DMS153 (cell line): ENCODE data around the gene ZNF281.
"Not testable (repeated sequence)": the region's sequence is repeated elsewhere in the genome, so short reads cannot be mapped to it uniquely, and the experiment has no call there.

ENCODE experiments used
- DNase-seq: peaks from one replicate; lab custom pipeline; 2025; lab: John Stamatoyannopoulos, UW

ZNF281 gene

DNA sequence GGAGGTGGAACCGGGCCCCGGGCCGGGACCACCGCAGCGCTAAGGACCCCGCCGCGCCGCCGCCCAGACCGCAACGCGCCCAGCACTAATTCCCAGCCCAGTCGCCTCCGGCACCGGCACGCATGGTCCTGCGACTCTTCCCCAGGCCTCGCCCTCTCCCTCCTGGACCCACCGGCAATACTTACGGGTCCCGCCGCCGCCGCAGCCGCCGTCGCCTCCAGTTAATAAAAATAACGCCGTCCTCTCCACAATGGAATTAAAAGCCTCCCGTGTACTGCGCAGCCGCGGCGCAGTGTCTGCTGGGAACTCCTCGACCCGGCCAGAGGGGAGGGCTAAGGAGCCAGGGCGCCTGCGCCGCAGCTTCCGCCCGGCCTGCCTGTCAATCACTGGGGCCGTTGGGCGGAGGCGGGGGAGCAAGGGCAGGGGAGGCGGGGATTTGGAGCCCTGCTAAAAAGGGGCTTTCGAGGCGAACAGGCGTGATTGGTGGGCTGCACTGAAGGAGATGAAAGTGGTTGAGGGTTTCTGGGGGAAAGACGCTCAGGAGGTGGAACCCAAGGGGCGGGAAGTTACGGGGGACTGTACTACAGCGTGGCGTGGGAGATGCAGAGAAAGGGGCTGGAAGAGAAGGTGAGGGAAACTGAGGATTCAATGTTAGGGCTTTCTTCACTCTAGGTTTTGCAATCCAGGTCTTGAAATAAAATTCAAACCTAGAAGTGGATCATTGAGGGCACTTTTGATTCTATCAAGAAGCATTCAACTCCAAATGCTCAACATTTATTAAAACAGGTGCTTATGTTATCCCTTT, at the start of gene ZNF281:
Gene ZNF281, minus strand, starts transcription at position 276 of the 805 bp plus-strand sequence. CDS start 331 bp downstream, outside the sequence.
- DNase-seq = peak; percentile 91

- DNase-seq = no peak
Observed at GRCh38 chr1:200458780-200459179, 48.9 kb upstream of the ZNF281 start.

- no peak for DNase-seq
Observed at GRCh38 chr1:200457810-200458209, 48.0 kb upstream of the ZNF281 start.

- no peak for DNase-seq
Observed at GRCh38 chr1:200454425-200454824, 44.6 kb upstream of the ZNF281 start.

GRCh38 chr1:200453553-200453905, 43.7 kb upstream of the ZNF281 start:
- no peak for DNase-seq

DNA sequence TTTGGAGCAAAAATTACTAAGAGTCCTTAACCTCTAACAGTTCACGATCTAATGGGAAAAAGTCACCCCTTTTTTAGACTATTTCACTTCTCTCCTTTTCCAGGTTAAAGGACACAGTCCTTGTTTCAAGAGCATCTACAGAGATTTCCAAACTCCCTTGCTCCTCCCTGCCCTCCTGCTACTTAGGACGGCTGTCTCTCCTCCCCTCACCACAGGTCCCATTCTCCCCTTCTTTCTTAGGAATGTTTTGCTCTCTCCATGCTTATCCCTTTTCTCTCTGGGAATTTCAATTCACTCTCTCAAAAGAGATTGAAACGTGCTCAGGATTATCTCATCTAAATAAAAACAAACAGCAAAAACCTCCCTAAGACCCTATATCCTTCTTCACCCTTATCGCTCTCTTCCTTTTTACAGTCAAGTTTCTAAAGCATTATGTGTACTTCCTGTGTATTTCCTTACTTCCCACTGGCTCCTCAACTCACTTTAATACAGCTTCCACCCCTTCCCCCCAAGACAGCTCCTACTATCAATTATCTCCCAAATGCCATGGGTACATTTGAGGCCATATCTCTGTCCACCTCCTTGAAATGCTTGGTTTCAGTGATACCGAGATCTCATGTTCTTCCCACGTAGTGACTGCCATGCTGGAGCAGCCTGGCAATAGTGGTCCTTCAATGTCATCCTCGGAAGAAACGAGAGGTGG, 43.2 kb upstream of the ZNF281 start:
- DNase-seq = no peak

GRCh38 chr1:200448034-200448762, 38.4 kb upstream of the ZNF281 start:
- no peak for DNase-seq

DNA sequence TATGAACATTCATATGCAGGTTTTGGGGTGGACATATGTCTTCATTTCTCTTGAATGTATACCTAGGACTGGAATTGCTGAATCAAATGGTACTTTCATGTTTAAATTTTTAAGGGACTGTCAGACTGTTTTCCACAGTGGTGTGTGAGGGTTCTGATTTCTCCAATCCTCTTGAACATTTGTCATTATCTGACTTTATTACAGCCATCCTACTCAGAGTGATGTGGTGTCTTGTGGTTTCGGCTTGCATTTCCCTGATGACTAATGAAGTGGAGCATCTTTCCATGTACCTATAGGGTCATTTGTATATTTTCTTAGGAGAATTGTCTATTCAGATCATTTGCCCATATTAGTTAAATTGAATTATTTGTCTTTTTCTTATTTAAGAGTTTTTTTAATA, 35.4 kb upstream of the ZNF281 start:
- DNase-seq = no peak

DNA sequence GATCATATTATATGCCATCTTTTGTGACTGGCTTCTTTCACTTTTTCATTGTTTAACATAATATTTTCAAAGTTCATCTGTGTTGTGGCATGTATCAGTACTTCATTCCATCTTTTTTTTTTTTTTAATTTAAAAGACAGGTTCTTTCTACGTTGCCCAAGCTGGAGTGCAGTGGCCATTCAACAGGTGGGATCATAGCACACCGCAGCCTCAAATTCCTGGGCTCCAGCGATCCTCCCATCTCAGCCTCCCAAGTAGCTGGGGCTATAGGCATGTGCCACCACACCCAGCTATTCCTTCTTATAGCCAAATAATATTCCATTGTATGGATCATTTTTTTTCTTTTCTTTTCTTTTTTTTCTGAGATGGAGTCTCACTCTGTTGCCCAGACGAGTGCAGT, 34.6 kb upstream of the ZNF281 start:
- no peak for DNase-seq

DNA sequence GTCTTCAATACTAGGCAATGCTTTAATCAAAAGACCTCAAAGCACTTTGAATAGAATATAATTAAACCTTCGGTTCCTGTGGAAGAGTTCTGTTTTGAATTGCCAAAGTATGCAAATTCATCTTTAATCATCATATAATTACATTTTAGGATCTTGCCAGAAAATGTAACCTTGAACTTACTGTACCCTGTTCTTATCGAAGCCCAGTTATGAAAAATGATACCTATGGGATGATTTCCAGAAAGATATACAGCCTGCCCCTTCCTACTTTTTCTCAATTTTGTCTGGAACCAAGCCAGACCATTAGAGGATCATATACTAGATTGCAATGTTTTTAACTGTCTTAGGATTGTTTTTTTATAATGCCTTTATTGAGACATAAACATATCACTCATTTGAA, 34.0 kb upstream of the ZNF281 start:
- DNase-seq = no peak

- no peak for DNase-seq
Observed at GRCh38 chr1:200442537-200443156, 32.8 kb upstream of the ZNF281 start.

- DNase-seq = no peak
Observed at GRCh38 chr1:200442023-200442422, 32.2 kb upstream of the ZNF281 start.

DNA sequence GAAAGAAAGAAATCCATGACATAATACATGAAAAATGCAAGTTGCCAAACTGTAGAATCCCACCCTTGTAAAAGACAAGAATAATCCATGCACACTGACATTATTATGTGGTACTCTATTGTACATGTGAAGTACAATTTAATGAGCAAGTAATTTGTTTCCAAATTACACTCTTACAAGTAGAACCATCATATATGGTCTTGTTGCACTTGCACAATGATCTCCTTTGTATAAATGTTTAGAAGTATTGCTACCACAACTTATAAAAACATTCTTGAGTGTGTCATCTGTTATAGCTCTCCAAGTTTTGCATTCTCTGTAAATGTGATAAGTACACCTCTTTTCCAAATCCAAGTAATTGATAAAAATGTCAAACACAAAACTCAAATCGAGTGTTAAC, 29.1 kb upstream of the ZNF281 start:
- no peak for DNase-seq

DNA sequence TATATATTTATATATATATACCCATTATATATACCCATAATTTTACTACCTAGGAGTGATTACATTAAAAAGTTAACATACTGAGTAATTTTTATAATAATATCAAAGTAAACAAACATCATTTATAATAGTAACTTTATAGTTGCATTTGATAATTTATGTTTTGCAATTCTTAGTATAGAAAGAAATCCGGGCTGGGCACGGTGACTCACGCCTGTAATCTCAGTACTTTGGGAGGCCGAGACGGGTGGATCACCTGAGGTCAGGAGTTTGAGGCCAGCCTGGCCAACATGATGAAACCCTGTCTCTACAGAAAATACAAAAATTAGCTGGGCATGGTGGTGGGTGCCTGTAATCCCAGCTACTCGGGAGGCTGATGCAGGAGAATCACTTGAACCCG, 28.6 kb upstream of the ZNF281 start:
- not testable (repeated sequence) for DNase-seq

- no peak for DNase-seq
Observed at GRCh38 chr1:200437556-200438203, 27.8 kb upstream of the ZNF281 start.

- no peak for DNase-seq
Observed at GRCh38 chr1:200437088-200437487, 27.3 kb upstream of the ZNF281 start.

- no peak for DNase-seq
Observed at GRCh38 chr1:200436436-200436835, 26.6 kb upstream of the ZNF281 start.

- no peak for DNase-seq
Observed at GRCh38 chr1:200435200-200435780, 25.5 kb upstream of the ZNF281 start.

- no peak for DNase-seq
Observed at GRCh38 chr1:200433586-200433985, 23.8 kb upstream of the ZNF281 start.

- no peak for DNase-seq
Observed at GRCh38 chr1:200432586-200432985, 22.8 kb upstream of the ZNF281 start.

DNA sequence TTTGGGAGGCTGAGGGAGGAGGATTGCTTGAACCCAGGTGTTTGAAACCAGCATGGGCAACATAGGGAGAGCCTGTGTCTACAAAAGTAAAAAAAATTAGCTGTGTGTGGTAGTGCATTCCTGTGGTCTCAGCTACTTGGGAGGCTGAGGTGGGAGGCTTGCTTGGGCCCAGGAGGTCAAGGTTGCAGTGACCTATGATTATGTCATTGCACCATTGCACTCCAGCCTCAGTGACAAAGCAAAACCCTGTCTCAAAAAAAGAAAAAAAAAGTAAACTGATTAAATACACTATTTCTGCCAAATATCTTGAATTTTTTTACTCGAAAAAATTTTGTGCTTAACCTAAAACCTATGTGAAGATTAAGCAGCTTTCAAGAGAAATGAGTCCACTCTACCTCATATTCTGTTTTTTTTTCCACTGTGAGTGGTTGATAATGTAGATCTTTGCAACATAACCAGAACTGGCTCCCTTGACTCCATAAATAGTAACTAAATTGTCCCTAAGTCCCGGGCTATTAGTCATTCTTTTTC, 19.4 kb upstream of the ZNF281 start:
- no peak for DNase-seq
